ENCODE data around the gene ZFP57.

The ZFP57 gene

DNA sequence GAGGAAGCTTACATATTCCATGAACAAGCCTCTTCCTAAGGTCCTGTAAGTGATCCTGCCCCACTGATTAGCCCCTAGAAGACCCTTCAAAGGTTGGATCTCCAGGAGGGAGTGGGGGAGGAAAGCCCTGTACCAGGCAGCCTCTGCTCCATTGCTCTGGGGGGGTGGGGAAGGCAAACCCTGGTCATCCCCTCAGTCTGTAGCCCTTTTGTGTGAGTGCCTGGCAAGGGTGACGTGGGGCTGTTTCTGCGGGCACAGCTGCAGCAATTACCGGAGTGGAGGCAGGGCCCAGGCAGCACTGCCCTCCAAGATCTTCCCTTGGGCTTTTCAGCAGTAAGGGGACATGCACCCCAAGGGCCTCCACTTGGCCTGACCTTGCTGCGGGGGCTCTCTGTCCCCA, 24.2 kb downstream of the ZFP57 start, which contains the start of gene MOG:
Gene MOG (plus strand): TSS at position 295 of the 400 bp plus-strand sequence. CDS start 118 bp downstream, outside the sequence.
- Histone ChIP-seq H3K4me3 (ENCODE audit: low read depth in 1 of 2, low read length in 1 of 2) (no peak within 1 kb of the TSS), H3K27ac (no peak within 1 kb of the TSS), H3K9me3 (no peaks in the 10 kb centered on the region), H3K4me1 (ENCODE audit: control insufficient read depth in 1 of 2, insufficient read depth in 1 of 2, low read depth in 1 of 2, low read length in 1 of 2) (peaks cover 0 to 5% of the 10 kb centered on the region in 2 experiments), H3K36me3 (no peaks in the 10 kb centered on the region), H3K27me3 (peaks cover 73% of the 10 kb centered on the region)
- TF ChIP-seq, protein P1, sequence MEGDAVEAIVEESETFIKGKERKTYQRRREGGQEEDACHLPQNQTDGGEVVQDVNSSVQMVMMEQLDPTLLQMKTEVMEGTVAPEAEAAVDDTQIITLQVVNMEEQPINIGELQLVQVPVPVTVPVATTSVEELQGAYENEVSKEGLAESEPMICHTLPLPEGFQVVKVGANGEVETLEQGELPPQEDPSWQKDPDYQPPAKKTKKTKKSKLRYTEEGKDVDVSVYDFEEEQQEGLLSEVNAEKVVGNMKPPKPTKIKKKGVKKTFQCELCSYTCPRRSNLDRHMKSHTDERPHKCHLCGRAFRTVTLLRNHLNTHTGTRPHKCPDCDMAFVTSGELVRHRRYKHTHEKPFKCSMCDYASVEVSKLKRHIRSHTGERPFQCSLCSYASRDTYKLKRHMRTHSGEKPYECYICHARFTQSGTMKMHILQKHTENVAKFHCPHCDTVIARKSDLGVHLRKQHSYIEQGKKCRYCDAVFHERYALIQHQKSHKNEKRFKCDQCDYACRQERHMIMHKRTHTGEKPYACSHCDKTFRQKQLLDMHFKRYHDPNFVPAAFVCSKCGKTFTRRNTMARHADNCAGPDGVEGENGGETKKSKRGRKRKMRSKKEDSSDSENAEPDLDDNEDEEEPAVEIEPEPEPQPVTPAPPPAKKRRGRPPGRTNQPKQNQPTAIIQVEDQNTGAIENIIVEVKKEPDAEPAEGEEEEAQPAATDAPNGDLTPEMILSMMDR (IDR thresholded peaks at IDR 0.05): no peak

DNA sequence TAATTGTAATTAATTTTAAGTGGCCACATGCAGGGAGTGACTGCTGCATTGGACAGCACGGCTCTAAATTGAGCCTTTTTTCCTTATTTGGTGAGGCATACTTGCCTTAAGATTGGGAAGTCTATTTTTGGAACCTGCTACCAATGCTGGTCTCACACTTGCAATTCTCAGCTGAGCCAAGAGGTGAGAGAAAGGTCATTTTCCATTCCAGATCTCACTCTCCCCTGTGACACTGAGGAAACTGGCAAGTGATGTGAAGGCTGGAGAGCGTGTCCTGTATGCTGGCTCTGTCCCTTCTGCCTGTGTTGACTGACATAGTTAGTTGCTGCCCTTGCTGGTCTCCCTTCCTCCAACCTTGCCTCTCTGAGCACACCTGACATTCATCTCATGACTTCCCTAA, 24.8 kb downstream of the ZFP57 start:
- Histone ChIP-seq H3K4me3 (ENCODE audit: low read depth in 1 of 2, low read length in 1 of 2) (no peak overlapping the region), H3K27me3 (peaks cover 67% of the 10 kb centered on the region), H3K27ac (no peak overlapping the region), H3K36me3 (no peaks in the 10 kb centered on the region), H3K9me3 (no peaks in the 10 kb centered on the region), H3K4me1 (ENCODE audit: control insufficient read depth in 1 of 2, insufficient read depth in 1 of 2, low read depth in 1 of 2, low read length in 1 of 2) (peaks cover 0 to 5% of the 10 kb centered on the region in 2 experiments)
- TF ChIP-seq, protein P1 (IDR thresholded peaks at IDR 0.05): no peak

DNA sequence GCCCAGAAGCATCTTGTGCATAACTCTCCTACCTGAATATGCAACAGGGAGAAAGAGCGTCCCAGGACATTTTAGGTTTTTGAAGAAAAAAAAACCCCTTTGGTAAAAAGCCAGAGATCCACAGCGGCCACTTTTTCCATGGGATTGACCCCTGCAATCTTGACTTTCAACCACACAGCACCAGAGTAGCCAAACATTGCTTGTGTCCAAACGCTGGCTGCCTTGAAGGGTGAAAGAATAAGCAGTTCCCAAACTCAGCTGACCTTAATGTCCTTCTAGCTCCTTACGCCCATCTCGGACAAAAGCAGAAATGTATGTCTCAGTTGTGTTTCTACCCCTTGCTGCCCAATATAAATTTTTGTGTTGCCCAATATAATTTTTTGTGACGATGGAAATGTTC, 25.3 kb downstream of the ZFP57 start:
- Histone ChIP-seq H3K4me1 (ENCODE audit: control insufficient read depth in 1 of 2, insufficient read depth in 1 of 2, low read depth in 1 of 2, low read length in 1 of 2) (peaks cover 0 to 5% of the 10 kb centered on the region in 2 experiments), H3K27me3 (peaks cover 62% of the 10 kb centered on the region), H3K4me3 (ENCODE audit: low read depth in 1 of 2, low read length in 1 of 2) (no peak overlapping the region), H3K27ac (no peak overlapping the region), H3K36me3 (no peaks in the 10 kb centered on the region), H3K9me3 (no peaks in the 10 kb centered on the region)
- TF ChIP-seq, protein P1 (IDR thresholded peaks at IDR 0.05): no peak

DNA sequence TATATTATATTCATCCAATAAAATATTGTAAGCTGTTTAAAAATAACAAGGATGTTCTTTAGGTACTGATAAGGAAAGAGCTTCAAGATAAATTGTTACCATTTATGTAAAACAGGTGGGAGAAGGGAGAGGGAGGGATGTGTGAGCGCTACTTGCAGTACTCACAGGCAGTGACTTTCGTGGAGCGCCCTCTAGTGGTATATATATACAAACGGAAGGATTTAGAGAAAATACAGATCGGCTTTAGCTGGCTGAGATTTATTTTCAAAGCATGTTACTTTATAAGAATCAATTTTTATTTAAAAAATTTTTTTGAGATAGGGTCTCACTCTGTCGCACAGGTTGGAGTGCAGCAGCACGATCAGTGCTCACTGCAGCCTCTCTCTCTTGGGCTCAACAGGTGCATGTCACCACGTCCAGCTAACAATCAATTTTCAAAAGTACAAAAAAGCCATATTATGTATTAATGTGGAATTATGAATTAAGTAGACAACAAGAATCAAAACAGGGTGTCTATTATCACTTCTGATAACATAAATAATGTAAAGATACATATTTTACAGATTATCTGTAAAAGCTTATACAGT, 27.4 kb downstream of the ZFP57 start:
- Histone ChIP-seq H3K27me3 (peaks cover 44% of the 10 kb centered on the region), H3K27ac (no peak overlapping the region), H3K36me3 (no peaks in the 10 kb centered on the region), H3K9me3 (no peaks in the 10 kb centered on the region), H3K4me3 (ENCODE audit: low read depth in 1 of 2, low read length in 1 of 2) (no peak overlapping the region), H3K4me1 (ENCODE audit: control insufficient read depth in 1 of 2, insufficient read depth in 1 of 2, low read depth in 1 of 2, low read length in 1 of 2) (peaks cover 17 to 23% of the 10 kb centered on the region in 2 experiments)
- TF ChIP-seq, protein P1 (IDR thresholded peaks at IDR 0.05): peak; percentile 58

DNA sequence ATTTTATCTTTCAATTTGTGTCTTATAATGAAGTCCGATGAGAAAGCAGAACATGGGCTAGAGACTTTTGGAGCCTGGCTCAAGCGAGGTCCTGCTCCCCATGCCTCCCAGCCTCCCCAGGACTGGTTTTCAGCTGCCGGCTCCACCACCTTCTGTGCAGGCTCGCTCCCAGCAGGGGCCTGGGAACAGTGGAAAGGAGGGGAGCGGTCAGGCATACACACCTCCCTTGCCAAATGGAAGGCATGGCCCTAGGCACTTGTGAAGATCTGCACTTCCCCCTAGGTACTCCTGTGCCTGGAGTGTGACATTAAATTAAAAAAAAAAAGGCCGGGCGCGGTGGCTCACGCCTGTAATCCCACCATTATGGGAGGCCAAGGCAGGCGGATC, 28.8 kb downstream of the ZFP57 start:
- Histone ChIP-seq H3K4me1 (ENCODE audit: control insufficient read depth in 1 of 2, insufficient read depth in 1 of 2, low read depth in 1 of 2, low read length in 1 of 2) (peaks cover 17 to 23% of the 10 kb centered on the region in 2 experiments), H3K9me3 (no peaks in the 10 kb centered on the region), H3K4me3 (ENCODE audit: low read depth in 1 of 2, low read length in 1 of 2) (no peak overlapping the region), H3K27me3 (peaks cover 37% of the 10 kb centered on the region), H3K36me3 (no peaks in the 10 kb centered on the region), H3K27ac (no peak overlapping the region)
- TF ChIP-seq, protein P1 (IDR thresholded peaks at IDR 0.05): no peak
